ENCODE measurements around the gene C14orf132.

The C14orf132 gene

GRCh38 chr14:96108061-96108795, 69.1 kb downstream of the C14orf132 start:
- H3K4me2 ChIP-seq: no peak overlapping the region
- H3K4me3 ChIP-seq (IDR thresholded peaks at IDR 0.05; ENCODE audit: insufficient read depth, low read depth, low read length): no peak overlapping the region
- TF ChIP-seq CTCF (conservative IDR thresholded peaks at IDR 0.05; ENCODE audit: low read depth, low read length): no peak
- H3K9ac ChIP-seq: no peak overlapping the region
- H3K4me1 ChIP-seq (ENCODE audit: low read depth, poor library complexity, severe bottlenecking): no peaks in the 10 kb centered on the region
- no peaks in the 10 kb centered on the region for H3K27me3 ChIP-seq (ENCODE audit: insufficient read depth, low read depth)
- no peaks in the 10 kb centered on the region for H4K20me1 ChIP-seq (ENCODE audit: insufficient read depth)
- H3K79me2 ChIP-seq (ENCODE audit: insufficient read depth, low read depth): no peaks in the 10 kb centered on the region
- no peak overlapping the region for H3K27ac ChIP-seq
- no peaks in the 10 kb centered on the region for H3K36me3 ChIP-seq (ENCODE audit: insufficient read depth)
- H2AFZ ChIP-seq (ENCODE audit: low read depth): no peak overlapping the region

- H3K4me3 ChIP-seq (IDR thresholded peaks at IDR 0.05; ENCODE audit: insufficient read depth, low read depth, low read length): no peak overlapping the region
- no peak for TF ChIP-seq CTCF (conservative IDR thresholded peaks at IDR 0.05; ENCODE audit: low read depth, low read length)
These were observed 69.7 kb downstream of the C14orf132 start for GRCh38 chr14:96108911-96109310.

GRCh38 chr14:96109596-96110355, 70.6 kb downstream of the C14orf132 start:
- H3K27me3 ChIP-seq (ENCODE audit: insufficient read depth, low read depth): no peaks in the 10 kb centered on the region
- no peak overlapping the region for H2AFZ ChIP-seq (ENCODE audit: low read depth)
- H3K9ac ChIP-seq: no peak overlapping the region
- no peaks in the 10 kb centered on the region for H4K20me1 ChIP-seq (ENCODE audit: insufficient read depth)
- H3K4me2 ChIP-seq: no peak overlapping the region
- H3K79me2 ChIP-seq (ENCODE audit: insufficient read depth, low read depth): no peaks in the 10 kb centered on the region
- TF ChIP-seq CTCF (conservative IDR thresholded peaks at IDR 0.05; ENCODE audit: low read depth, low read length): no peak
- H3K27ac ChIP-seq: no peak overlapping the region
- no peak overlapping the region for H3K4me3 ChIP-seq (IDR thresholded peaks at IDR 0.05; ENCODE audit: insufficient read depth, low read depth, low read length)
- no peaks in the 10 kb centered on the region for H3K36me3 ChIP-seq (ENCODE audit: insufficient read depth)
- H3K4me1 ChIP-seq (ENCODE audit: low read depth, poor library complexity, severe bottlenecking): no peaks in the 10 kb centered on the region

More at GRCh38 chr14:96108911-96109310, 69.7 kb downstream of the C14orf132 start:
- Histone ChIP-seq H3K4me1 (ENCODE audit: low read depth, poor library complexity, severe bottlenecking) (no peaks in the 10 kb centered on the region), H4K20me1 (ENCODE audit: insufficient read depth) (no peaks in the 10 kb centered on the region), H3K9ac (no peak overlapping the region), H3K4me2 (no peak overlapping the region), H3K79me2 (ENCODE audit: insufficient read depth, low read depth) (no peaks in the 10 kb centered on the region), H3K27me3 (ENCODE audit: insufficient read depth, low read depth) (no peaks in the 10 kb centered on the region), H3K27ac (no peak overlapping the region), H3K36me3 (ENCODE audit: insufficient read depth) (no peaks in the 10 kb centered on the region), H2AFZ (ENCODE audit: low read depth) (no peak overlapping the region)

GRCh38 chr14:96112032-96112431, 72.9 kb downstream of the C14orf132 start:
- TF ChIP-seq CTCF (conservative IDR thresholded peaks at IDR 0.05; ENCODE audit: low read depth, low read length): no peak
- Histone ChIP-seq H4K20me1 (ENCODE audit: insufficient read depth) (no peaks in the 10 kb centered on the region), H3K4me2 (no peak overlapping the region), H3K79me2 (ENCODE audit: insufficient read depth, low read depth) (no peaks in the 10 kb centered on the region), H3K4me1 (ENCODE audit: low read depth, poor library complexity, severe bottlenecking) (no peaks in the 10 kb centered on the region), H3K27me3 (ENCODE audit: insufficient read depth, low read depth) (no peaks in the 10 kb centered on the region), H3K4me3 (IDR thresholded peaks at IDR 0.05; ENCODE audit: insufficient read depth, low read depth, low read length) (no peak overlapping the region), H3K9ac (no peak overlapping the region), H2AFZ (ENCODE audit: low read depth) (no peak overlapping the region), H3K27ac (no peak overlapping the region), H3K36me3 (ENCODE audit: insufficient read depth) (no peaks in the 10 kb centered on the region)

Measured in KMS-11 (cell line).